ENCODE measurements around the gene IFITM10.

Gene IFITM10

GRCh38 chr11:1714908-1715885 is 35.2 kb downstream of the IFITM10 start:
- no peak overlapping the region for H3K4me3 ChIP-seq (ENCODE audit: low read depth, low read length)

GRCh38 chr11:1708716-1709115 is 41.7 kb downstream of the IFITM10 start:
- H3K4me3 ChIP-seq (ENCODE audit: low read depth, low read length) = no peak overlapping the region
- TF ChIP-seq CTCF (IDR thresholded peaks at IDR 0.05; ENCODE audit: borderline replicate concordance, insufficient read depth, low read depth, low read length) = no peak

More at GRCh38 chr11:1714908-1715885, 35.2 kb downstream of the IFITM10 start:
- TF ChIP-seq CTCF (IDR thresholded peaks at IDR 0.05; ENCODE audit: borderline replicate concordance, insufficient read depth, low read depth, low read length) = no peak

GRCh38 chr11:1707751-1708150 is 42.6 kb downstream of the IFITM10 start:
- TF ChIP-seq CTCF (IDR thresholded peaks at IDR 0.05; ENCODE audit: borderline replicate concordance, insufficient read depth, low read depth, low read length) = no peak
- no peak overlapping the region for H3K4me3 ChIP-seq (ENCODE audit: low read depth, low read length)

GRCh38 chr11:1706634-1707400 is 43.6 kb downstream of the IFITM10 start:
- TF ChIP-seq CTCF (IDR thresholded peaks at IDR 0.05; ENCODE audit: borderline replicate concordance, insufficient read depth, low read depth, low read length) = 0 out of 2 replicates have a peak, but pooled peaks have one; percentile 13
- no peak overlapping the region for H3K4me3 ChIP-seq (ENCODE audit: low read depth, low read length)

- H3K4me3 ChIP-seq (ENCODE audit: low read depth, low read length) = no peak overlapping the region
- no peak for TF ChIP-seq CTCF (IDR thresholded peaks at IDR 0.05; ENCODE audit: borderline replicate concordance, insufficient read depth, low read depth, low read length)
Observed at GRCh38 chr11:1705126-1706052, 45.0 kb downstream of the IFITM10 start.

- no peak overlapping the region for H3K4me3 ChIP-seq (ENCODE audit: low read depth, low read length)
- no peak for TF ChIP-seq CTCF (IDR thresholded peaks at IDR 0.05; ENCODE audit: borderline replicate concordance, insufficient read depth, low read depth, low read length)
Observed at GRCh38 chr11:1703146-1703545, 47.2 kb downstream of the IFITM10 start.
